CD4-positive, alpha-beta T cell treated with Interferon alpha-2 for 1 hour (primary cell): Measurements from ENCODE around the gene NQO2.
"Not testable (repeated sequence)": the region's sequence is repeated elsewhere in the genome, so short reads cannot be mapped to it uniquely, and the experiment has no call there.

Experiments used
- DNase-seq, 2 donors: peaks; one replicate each; pipeline ENCODE4 v3.0.0-alpha.2; 2020 to 2022

NQO2 gene

GRCh38 chr6:2970753-2971419, 28.8 kb upstream of the NQO2 start:
- DNase-seq: peak; percentile 52 to 69

DNA sequence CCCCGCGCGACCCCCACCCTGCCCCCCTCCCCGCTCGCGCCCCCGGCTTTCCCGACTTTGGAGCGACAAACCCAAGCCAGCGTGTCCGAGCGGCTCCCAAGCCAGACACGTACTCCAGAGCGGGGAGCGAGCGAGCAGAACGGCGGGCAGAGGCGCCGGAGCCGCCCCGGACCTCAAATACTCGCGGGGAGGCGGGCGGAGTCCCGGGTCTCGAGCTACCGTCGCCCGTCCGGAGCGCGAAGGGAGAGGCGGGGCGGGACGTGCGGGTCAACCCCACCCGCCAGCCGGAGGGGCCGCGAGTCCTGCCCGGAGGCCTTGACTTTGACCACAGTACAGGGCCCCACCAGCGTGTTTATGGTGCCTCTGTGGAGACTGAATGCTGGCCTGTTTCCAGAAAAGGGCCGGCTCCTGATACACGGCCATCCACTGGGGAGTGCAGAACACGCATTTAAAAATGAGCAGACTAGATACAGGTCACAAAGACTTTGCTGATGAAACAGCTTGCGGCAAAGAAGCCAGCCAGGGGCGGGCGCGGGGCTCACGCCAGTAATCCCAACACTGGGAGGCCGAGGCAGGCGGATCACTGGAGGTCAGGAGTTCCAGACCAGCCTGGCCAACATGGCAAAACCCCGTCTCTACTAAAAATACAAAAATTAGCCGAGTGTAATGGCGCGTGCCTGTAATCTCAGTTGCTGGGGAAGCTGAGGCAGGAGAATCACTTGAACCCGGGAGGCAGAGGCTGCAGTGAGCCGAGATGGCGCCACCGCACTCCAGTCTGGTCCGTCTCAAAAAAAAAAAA, 28.1 kb upstream of the NQO2 start, which contains the start of gene SERPINB6:
Gene SERPINB6, minus strand, starts transcription at position 148 of the 799 bp plus-strand sequence. CDS start 12,235 bp downstream, outside the sequence.
- peak; percentile 53 to 61 for DNase-seq

- DNase-seq: not testable (repeated sequence)
Observed at GRCh38 chr6:2972219-2972487, 27.5 kb upstream of the NQO2 start.

GRCh38 chr6:2972685-2973084, 27.0 kb upstream of the NQO2 start:
- not testable (repeated sequence) for DNase-seq

- not testable (repeated sequence) for DNase-seq
Observed at GRCh38 chr6:2973180-2973579, 26.5 kb upstream of the NQO2 start.

- peak; percentile 34 to 55 for DNase-seq
Observed at GRCh38 chr6:2973676-2974075, 26.0 kb upstream of the NQO2 start.

DNA sequence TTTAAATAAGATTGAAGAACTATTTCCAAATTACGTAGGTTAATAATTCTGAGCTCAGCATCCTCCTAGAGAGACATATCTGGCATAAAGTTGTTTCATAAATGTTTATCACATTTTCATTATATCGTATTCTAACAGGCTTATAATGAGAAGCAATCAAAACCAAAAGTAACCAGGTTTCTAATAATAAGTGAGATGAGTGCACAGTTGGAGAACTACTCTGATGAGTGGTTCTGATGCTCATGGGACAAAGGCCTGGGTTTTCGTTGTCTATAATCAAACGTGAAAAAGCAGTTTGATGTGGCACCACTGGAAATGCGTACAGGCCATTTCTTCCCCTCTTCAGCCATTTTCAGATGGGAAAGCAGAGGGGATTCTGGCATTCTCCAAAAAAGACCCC, 23.6 kb upstream of the NQO2 start:
- DNase-seq: no peak

DNA sequence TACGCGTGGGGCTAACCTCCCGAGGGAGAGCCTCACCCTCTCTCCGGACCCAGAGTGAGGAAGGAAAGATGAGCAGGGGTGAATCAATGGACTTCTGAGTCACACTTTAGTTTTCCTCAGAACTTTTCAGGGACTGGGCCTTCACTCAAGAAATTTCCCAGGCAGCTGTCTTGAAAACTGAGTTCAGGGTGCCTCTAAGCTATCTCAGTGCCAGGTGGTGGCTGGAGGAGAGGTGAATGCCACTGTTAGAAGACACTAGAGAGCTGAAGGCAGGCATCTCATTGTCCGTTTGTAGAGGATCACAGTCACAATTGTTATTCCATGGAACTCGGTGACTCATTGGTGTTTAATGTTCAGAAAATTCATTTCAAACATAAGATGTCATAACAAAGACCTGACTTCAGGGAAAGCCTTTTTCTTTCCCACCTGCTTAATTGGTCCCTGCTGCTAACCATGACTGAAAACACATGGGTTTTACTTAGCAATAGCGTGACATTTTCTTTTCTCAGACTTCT, 23.1 kb upstream of the NQO2 start:
- DNase-seq: no peak

- DNase-seq: no peak
Observed at GRCh38 chr6:2977290-2977689, 22.4 kb upstream of the NQO2 start.

DNA sequence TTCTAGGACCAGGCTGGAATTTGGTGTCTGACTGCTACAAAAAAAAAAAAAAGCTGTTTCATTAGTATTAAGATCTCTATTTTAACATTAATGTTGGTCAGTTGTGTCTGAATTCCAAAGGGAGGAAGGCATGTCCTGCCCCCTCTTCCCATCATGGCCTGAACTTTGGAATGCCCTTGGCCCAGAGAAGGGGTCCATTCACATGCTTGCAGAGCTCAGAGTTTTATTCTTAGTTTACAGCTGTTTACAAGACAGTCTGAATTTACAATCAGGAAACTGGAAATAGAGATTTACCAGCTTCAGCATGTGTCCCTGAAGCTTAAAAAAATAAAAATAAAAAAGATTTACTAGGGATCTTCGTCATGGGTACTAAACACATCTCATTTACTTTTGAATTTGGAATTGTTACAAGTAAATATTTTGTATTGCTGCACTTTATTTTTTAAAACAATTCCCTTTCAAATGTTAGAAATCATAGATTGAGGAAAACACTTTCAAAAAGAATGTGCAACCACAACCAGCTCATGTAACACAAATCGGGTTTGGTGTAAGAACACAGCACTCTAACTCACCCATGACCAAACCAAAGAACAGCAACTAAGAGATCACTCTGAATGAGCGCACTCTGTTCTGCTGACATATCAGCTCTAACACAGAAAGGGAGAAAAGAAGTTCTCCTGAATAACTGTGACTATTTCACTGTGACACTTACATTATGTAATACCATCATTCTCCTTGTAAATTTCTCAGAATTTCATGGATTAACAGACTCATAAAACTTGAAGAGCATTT, 21.7 kb upstream of the NQO2 start:
- DNase-seq: no peak

GRCh38 chr6:2978923-2979322, 20.8 kb upstream of the NQO2 start:
- no peak for DNase-seq

GRCh38 chr6:2979819-2980464, 19.8 kb upstream of the NQO2 start:
- DNase-seq: no peak

DNA sequence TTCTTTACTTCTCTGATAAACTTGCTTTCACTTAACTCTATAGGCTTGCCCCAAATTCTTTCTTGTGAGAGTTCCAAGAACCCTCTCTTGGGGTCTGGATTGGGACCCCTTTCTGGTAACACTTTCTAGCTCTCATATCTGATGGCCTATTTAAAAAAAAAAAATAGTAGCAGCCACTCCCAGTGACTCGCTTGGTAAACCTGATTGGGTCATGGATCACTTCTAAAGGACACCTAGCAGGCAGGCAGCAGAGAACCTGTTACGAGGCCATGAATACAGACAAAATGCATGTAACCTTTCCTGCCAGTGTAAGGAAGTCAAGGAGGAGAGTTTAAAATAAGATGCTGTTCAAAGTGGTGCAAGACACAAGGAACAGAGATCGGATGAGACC, 19.2 kb upstream of the NQO2 start:
- DNase-seq: no peak

- DNase-seq: no peak
Observed at GRCh38 chr6:2982426-2983117, 17.1 kb upstream of the NQO2 start.

DNA sequence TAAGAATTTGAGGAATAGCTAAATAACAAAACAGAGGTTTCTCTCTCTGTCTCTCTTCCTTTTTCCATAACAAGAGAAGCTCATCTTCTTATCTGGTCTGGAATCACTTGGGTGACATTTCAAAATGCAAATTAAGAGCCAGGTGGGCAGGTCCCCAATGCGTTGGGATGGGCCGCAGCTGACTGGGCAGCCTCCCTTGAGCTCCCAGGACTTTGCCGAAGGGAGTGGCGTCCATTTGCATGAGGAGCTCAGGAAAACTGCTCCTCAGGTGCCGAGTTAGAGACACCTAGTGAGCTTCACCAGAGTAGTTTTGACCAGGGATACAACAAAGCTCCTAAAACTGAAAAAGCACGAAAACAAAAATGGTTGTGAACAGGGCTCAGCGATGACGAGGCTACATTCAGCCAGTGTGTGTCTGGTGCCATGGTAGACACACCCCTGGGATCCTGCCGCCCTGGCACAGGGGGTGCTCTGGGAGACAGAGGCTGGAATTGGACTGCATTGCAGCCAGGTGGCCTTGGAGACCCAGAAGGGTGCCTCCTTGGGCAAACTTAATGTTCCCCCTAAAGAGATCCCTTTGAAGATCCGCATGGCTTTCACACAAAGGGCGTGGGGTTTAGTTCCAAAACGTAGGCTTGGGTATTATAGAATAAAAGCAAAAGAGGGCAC, 14.8 kb upstream of the NQO2 start:
- no peak for DNase-seq

- DNase-seq: no peak
Observed at GRCh38 chr6:2986722-2987221, 12.9 kb upstream of the NQO2 start.

- no peak for DNase-seq
Observed at GRCh38 chr6:2988094-2988425, 11.6 kb upstream of the NQO2 start.

DNA sequence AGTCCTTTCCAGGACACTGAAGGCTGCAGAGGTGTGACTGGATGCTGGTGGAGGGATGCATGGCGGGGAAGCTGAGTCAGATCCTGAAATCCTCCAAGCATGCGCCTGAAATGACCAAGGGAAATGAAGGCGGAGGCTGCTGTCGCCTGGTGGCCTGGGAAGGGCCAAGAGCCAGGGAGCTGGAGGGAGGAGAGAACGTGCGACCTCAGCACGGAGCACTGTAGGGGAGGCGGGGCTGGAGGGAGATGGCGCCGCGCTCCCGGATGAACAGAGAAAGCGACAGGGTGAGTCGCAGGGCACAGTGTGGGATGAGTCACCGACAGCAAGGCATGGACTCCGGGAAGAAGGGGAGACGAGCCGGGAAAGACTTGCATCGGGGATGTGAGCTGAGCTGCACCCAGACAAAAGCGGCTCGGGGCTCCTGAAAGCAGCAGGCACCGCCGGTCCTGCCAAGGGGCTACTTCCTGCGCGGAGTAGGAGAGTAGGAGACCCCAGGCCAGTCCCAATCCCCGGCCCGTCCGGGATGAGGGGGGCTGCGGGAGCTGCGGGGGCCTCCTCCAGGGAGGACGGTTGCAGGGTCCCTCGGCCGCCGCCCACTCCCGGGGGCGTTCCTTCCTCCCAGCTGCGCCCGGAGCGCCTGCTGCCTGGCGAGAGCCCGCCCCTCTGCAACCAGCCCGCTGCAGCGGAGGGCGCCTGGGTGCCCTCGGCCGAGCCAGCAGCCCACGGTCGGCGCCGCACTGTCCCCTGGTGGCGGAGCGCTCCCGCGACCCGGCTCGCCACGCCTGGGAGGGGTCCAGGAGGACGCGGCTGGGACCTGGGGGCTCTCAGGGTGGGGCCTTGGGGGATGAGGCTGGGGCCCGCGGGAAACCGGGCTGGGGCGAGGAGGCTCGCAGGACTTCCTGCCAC, 11.0 kb upstream of the NQO2 start:
- peak; percentile 81 to 86 for DNase-seq

DNA sequence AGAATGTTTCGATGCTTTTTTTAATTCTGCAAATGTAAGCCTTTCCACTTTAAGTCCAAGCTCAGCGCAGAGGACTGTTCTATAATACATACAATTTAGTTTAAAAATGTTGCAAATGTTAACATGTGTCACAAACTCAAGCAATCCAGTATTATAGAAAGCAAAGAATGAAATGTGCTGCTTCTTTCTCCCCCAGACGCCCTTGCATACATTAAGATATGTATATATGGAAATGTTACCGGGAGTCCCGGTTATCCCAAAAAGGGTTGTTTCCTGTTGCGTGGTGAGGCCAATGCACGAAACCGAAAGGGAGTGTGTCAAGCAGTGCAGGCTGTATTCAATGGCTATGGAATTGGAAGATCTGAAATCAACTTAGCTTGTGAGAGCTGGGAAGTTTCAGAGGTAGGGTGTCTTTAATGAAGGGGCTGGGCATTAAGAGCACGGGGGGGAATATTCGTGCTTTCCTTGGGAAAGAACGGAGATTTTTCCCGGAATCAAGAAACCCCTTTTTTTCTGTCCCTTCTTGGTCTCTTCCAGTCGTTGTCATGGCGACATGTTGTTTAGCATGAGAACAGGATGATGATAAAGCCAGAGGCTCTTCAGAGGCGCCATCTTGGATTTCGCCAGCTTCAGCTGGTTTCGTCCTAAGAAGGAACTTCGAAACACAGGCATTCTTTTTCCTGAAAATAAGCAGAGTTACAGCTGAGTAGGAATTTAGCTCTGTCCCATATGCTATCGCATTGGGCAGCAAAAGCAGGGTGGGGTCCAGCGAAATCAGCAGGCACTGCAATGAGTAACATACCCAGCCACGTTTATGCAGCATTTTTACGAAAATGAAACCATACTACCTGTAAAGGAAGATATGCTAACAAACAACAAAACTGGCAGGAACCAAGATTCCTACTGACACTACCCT, 10.1 kb upstream of the NQO2 start:
- peak; percentile 89 to 94 for DNase-seq
